HEK293T (cell line): ENCODE data around the gene OR6T1.

ENCODE experiments used
- CTCF ChIA-PET: fragments of 350-600 bp; formaldehyde crosslinking; extraction: SDS; loops from one replicate; lab custom pipeline; 2021; ENCODE audit warnings: antibody characterized with exemption, inconsistent platforms; lab: Yijun Ruan, JAX
- POLR2A ChIA-PET: fragments of 350-600 bp; formaldehyde crosslinking; extraction: SDS; loops from one replicate; lab custom pipeline; 2020; ENCODE audit warnings: antibody characterized with exemption, inconsistent platforms; lab: Yijun Ruan, JAX
- DNase-seq: peaks from one replicate; pipeline ENCODE4 v3.0.0; 2012; ENCODE audit warnings: mixed read lengths; ENCODE audit errors: extremely low spot score
- ARNT ChIP-seq: fragments of 450-650 bp; IDR thresholded peaks from 2 replicates; pipeline ENCODE4 v1.6.1; 2017; ENCODE audit warnings: mild to moderate bottlenecking
- BHLHE40 ChIP-seq: fragments of 450-650 bp; IDR thresholded peaks from 2 replicates; pipeline ENCODE4 v1.6.1; 2016; ENCODE audit warnings: mild to moderate bottlenecking, moderate library complexity, borderline replicate concordance
- CTBP1 ChIP-seq: fragments of 450-650 bp; IDR thresholded peaks from 2 replicates; pipeline ENCODE4 v1.6.1; 2016; ENCODE audit warnings: borderline replicate concordance
- ELF4 ChIP-seq: fragments of 450-650 bp; IDR thresholded peaks from 2 replicates; pipeline ENCODE4 v1.6.1; 2017; ENCODE audit warnings: antibody characterized with exemption
- FOXA1 ChIP-seq: fragments of 450-650 bp; IDR thresholded peaks from 2 replicates; pipeline ENCODE4 v1.6.1; 2016; ENCODE audit warnings: mild to moderate bottlenecking
- FOXK2 ChIP-seq: fragments of 450-650 bp; IDR thresholded peaks from 2 replicates; pipeline ENCODE4 v1.6.1; 2016; ENCODE audit warnings: mild to moderate bottlenecking
- FOXM1 ChIP-seq: fragments of 450-650 bp; IDR thresholded peaks from 2 replicates; pipeline ENCODE4 v1.6.1; 2017; ENCODE audit warnings: mild to moderate bottlenecking, borderline replicate concordance
- HDGF ChIP-seq: fragments of 450-650 bp; IDR thresholded peaks from 2 replicates; pipeline ENCODE4 v1.6.1; 2017; ENCODE audit warnings: antibody characterized with exemption, borderline replicate concordance
- L3MBTL2 ChIP-seq: fragments of 450-650 bp; conservative IDR thresholded peaks from 2 replicates; pipeline ENCODE4 v1.6.1; 2016; ENCODE audit warnings: mild to moderate bottlenecking
- LEF1 ChIP-seq: fragments of 450-650 bp; IDR thresholded peaks from 2 replicates; pipeline ENCODE4 v1.6.1; 2017; ENCODE audit warnings: mild to moderate bottlenecking, borderline replicate concordance
- NFRKB ChIP-seq: fragments of 450-650 bp; IDR thresholded peaks from 2 replicates; pipeline ENCODE4 v1.6.1; 2016; ENCODE audit warnings: mild to moderate bottlenecking, moderate library complexity
- SP1 ChIP-seq: fragments of 450-650 bp; IDR thresholded peaks from 2 replicates; pipeline ENCODE4 v1.6.1; 2017
- SUZ12 ChIP-seq: fragments of 450-650 bp; IDR thresholded peaks from 2 replicates; pipeline ENCODE4 v1.6.1; 2016; ENCODE audit warnings: mild to moderate bottlenecking
- TARDBP ChIP-seq: fragments of 450-650 bp; IDR thresholded peaks from 2 replicates; pipeline ENCODE4 v1.6.1; 2016
- ZNF384 ChIP-seq: fragments of 450-650 bp; IDR thresholded peaks from 2 replicates; pipeline ENCODE4 v1.6.1; 2016
- TF ChIP-seq, protein P1 (sequence below): fragments of 450-650 bp; IDR thresholded peaks from 2 replicates; pipeline ENCODE4 v1.6.1; 2016

The OR6T1 gene, protein sequence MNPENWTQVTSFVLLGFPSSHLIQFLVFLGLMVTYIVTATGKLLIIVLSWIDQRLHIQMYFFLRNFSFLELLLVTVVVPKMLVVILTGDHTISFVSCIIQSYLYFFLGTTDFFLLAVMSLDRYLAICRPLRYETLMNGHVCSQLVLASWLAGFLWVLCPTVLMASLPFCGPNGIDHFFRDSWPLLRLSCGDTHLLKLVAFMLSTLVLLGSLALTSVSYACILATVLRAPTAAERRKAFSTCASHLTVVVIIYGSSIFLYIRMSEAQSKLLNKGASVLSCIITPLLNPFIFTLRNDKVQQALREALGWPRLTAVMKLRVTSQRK

DNA sequence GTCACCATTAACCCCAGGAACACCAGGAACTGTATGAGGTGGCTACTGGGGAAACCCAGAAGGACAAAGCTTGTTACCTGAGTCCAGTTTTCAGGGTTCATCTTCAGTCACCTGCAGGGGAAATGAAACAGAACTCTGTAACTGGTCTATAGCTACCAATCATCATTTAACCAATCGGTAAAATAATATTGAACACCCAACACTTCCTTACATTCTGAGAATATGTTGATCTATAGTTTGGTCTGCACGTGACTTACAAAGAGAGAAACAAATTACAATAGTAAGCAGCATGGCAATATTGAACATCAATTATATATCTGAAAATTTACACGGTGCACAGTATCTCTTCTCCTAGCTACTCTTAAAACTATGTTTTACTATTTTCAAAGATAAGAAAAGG is at the start of gene OR6T1:
Gene OR6T1, minus strand, starts transcription at position 101 of the 400 bp plus-strand sequence. Its CDS starts 0 bp downstream, at position 101.
- DNase-seq: no peak
- POLR2A ChIA-PET: no interaction called here
- CTCF ChIA-PET: no interaction called here
- no peak for TF ChIP-seq L3MBTL2
- TF ChIP-seq SUZ12: no peak
- no peak for TF ChIP-seq HDGF
- TF ChIP-seq SP1: no peak
- no peak for TF ChIP-seq BHLHE40
- TF ChIP-seq NFRKB: no peak
- TF ChIP-seq FOXA1: no peak

GRCh38 chr11:123979311-123979710 is 35.7 kb upstream of the OR6T1 start:
- ChIA-PET POLR2A (no interaction called here), CTCF (no interaction called here)
- no peak for DNase-seq
- TF ChIP-seq, protein P1, sequence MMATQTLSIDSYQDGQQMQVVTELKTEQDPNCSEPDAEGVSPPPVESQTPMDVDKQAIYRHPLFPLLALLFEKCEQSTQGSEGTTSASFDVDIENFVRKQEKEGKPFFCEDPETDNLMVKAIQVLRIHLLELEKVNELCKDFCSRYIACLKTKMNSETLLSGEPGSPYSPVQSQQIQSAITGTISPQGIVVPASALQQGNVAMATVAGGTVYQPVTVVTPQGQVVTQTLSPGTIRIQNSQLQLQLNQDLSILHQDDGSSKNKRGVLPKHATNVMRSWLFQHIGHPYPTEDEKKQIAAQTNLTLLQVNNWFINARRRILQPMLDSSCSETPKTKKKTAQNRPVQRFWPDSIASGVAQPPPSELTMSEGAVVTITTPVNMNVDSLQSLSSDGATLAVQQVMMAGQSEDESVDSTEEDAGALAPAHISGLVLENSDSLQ: no peak
- TF ChIP-seq SUZ12: no peak
- TF ChIP-seq SP1: no peak
- no peak for TF ChIP-seq FOXM1
- TF ChIP-seq L3MBTL2: no peak
- no peak for TF ChIP-seq LEF1
- TF ChIP-seq TARDBP: no peak
- TF ChIP-seq ZNF384: no peak
- no peak for TF ChIP-seq ARNT
- TF ChIP-seq ELF4: no peak
- TF ChIP-seq HDGF: no peak
- TF ChIP-seq FOXK2: no peak
- no peak for TF ChIP-seq BHLHE40
- no peak for TF ChIP-seq CTBP1
- no peak for TF ChIP-seq FOXA1
- TF ChIP-seq NFRKB: no peak

GRCh38 chr11:123977731-123978347 is 34.2 kb upstream of the OR6T1 start, which contains the start of gene OR10S1:
OR10S1 (minus strand) TSS chr11:123977781; CDS start chr11:123977664, 117 bp downstream.
- CTCF ChIA-PET: no interaction called here
- TF ChIP-seq FOXM1 (no peak), ZNF384 (no peak), HDGF (no peak), BHLHE40 (no peak), LEF1 (no peak), ARNT (no peak), L3MBTL2 (no peak), FOXA1 (no peak), SP1 (no peak), CTBP1 (no peak)
- TF ChIP-seq, protein P1: no peak
- POLR2A ChIA-PET: no interaction called here
- no peak for DNase-seq

DNA sequence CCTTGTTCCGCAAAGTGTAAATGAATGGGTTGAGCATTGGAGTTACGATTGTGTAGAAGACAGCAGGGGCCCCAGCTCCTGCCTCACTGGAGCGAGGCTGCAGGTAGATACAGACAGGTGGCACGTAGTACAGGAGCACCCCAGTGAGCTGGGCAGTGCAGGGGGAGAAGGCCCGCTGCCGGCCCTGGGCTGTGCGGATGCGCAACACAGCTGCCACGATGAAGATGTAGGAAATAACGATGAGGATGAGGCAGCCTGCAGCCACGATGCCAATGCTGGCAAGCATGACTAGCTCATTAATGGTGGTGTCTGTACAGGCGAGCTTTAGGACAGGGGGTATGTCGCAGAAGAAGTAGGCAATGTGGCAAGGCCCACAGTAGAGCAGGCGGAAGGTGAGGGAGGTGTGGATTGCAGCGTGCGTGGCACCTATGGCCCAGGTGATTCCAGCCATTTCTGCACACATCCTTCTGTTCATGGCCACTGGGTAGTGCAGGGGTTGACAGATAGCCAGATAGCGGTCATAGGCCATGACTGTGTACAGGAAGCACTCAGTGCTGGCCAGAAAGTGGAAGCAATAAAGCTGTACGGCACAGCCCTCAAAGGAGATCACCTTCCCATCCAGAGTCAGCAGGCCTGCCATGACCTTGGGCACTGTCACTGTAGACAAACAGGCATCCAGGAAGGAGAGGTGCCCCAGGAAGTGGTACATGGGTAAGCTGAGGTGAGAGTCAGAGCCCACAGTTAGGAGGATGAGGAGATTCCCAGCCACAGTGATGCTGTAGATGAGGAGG is 33.3 kb upstream of the OR6T1 start:
- ChIA-PET CTCF (no interaction called here), POLR2A (no interaction called here)
- TF ChIP-seq HDGF: no peak
- TF ChIP-seq ARNT: no peak
- no peak for TF ChIP-seq LEF1
- TF ChIP-seq CTBP1: no peak
- no peak for TF ChIP-seq NFRKB
- no peak for TF ChIP-seq FOXK2
- TF ChIP-seq TARDBP: no peak
- TF ChIP-seq L3MBTL2: no peak
- no peak for TF ChIP-seq FOXM1
- TF ChIP-seq SUZ12: no peak
- no peak for TF ChIP-seq SP1
- no peak for TF ChIP-seq FOXA1
- TF ChIP-seq ELF4: no peak
- TF ChIP-seq, protein P1: no peak
- no peak for TF ChIP-seq ZNF384
- no peak for TF ChIP-seq BHLHE40
- no peak for DNase-seq

DNA sequence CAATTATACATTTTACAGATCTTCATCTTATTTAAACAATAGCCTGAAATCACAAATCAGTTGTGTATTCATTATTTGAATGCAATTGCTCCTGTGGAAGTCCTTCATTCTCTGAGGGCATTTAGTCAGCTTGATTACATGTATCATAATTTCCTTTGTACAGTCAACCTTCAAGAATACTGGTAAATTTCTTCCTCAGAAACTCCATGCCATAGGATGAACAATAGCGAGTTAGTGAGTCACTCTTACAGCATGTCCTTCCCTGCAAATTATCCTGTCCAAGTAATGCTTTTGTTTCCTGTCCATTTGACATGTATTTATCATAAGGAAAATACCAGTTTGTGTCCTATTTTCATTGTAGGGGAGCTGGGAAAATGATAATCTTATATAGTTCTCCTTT is 30.2 kb upstream of the OR6T1 start:
- no peak for DNase-seq
- POLR2A ChIA-PET: no interaction called here
- TF ChIP-seq NFRKB: no peak
- CTCF ChIA-PET: no interaction called here
